Endothelial cell of umbilical vein (primary cell): Measurements from ENCODE around the gene NEDD4L. TPM values are rescaled to one million over a fixed set of nuclear protein-coding genes. Genes with fewer than 3 reads are reported as not detected.

Experiments
- BruUV-seq: library from RNA; stranded (reverse); fragments of 400-500 nt; replicated peaks from 2 replicates; lab custom pipeline; 2021; lab: Mats Ljungman, UMichigan
- CTCF ChIA-PET: fragments of 300-600, 350-600 bp; sonication (Branson Sonifier 250); formaldehyde crosslinking; loops from one replicate; lab custom pipeline; 2021; ENCODE audit warnings: antibody characterized with exemption, inconsistent platforms; lab: Charles Lee
- POLR2A ChIA-PET: fragments of 300-600, 350-600 bp; sonication (Branson Sonifier 250); formaldehyde crosslinking; loops from one replicate; lab custom pipeline; 2021; ENCODE audit warnings: antibody characterized with exemption, inconsistent platforms; lab: Charles Lee
- DNase-seq: peaks from one replicate; pipeline ENCODE4 v3.0.0-alpha.2; 2011; ENCODE audit warnings: low read depth, low spot score
- FAIRE-seq: peaks from 2 replicates; lab custom pipeline; 2011; peaks lifted over from hg19 to GRCh38; lab: Jason Lieb, UNC
- H2AFZ ChIP-seq: 2 replicates; pipeline ENCODE4 v1.6.0; 2012; ENCODE audit warnings: low read depth, low read length, control low read depth, inconsistent platforms
- H3K27ac ChIP-seq: 2 replicates; pipeline ENCODE4 v1.5.1; 2011; ENCODE audit warnings: low read depth, mild to moderate bottlenecking, control low read depth, low read length, moderate library complexity; ENCODE audit not compliant: insufficient read depth
- H3K27me3 ChIP-seq, 2 experiments: 2 replicates each; pipeline versions ENCODE4 v1.6.0 to v1.6.1; 2011; ENCODE audit warnings: low read length in 2 of 2, mixed read lengths in 1 of 2; ENCODE audit not compliant: control insufficient read depth in 2 of 2, insufficient read depth in 2 of 2
- H3K36me3 ChIP-seq, 2 experiments: 2 replicates in 1 of 2; 3 replicates in 1 of 2; pipeline ENCODE4 v1.5.1; 2011; ENCODE audit warnings: low read length in 2 of 2, mild to moderate bottlenecking in 1 of 2, moderate library complexity in 1 of 2; ENCODE audit not compliant: control insufficient read depth in 2 of 2, insufficient read depth in 2 of 2; ENCODE audit errors: extremely low read depth in 1 of 2
- H3K4me1 ChIP-seq: 3 replicates; pipeline ENCODE4 v1.5.1; 2011; ENCODE audit warnings: mild to moderate bottlenecking, low read length; ENCODE audit not compliant: control insufficient read depth, insufficient read depth; ENCODE audit errors: extremely low read depth
- H3K4me2 ChIP-seq: 2 replicates; pipeline ENCODE4 v1.6.1; 2011; ENCODE audit warnings: low read length, control low read depth, mixed read lengths; ENCODE audit not compliant: insufficient read depth
- H3K4me3 ChIP-seq, 3 experiments: fragments of 200-600 bp in 1 of 3; sonication (generic), shearing (Covaris generic) in 1 of 3; replicated peaks in 1 of 3; 2 replicates each; pipeline ENCODE4 v1.5.1; 2011 to 2016; ENCODE audit warnings: control low read depth in 3 of 3, low read length in 3 of 3, mild to moderate bottlenecking in 2 of 3, inconsistent platforms in 1 of 3, low read depth in 1 of 3, moderate library complexity in 1 of 3; ENCODE audit not compliant: insufficient read depth in 1 of 3
- H3K79me2 ChIP-seq: 2 replicates; pipeline ENCODE4 v1.6.0; 2012; ENCODE audit warnings: low read length, inconsistent platforms; ENCODE audit not compliant: control insufficient read depth, insufficient read depth
- H3K9ac ChIP-seq: replicated peaks from 2 replicates; pipeline ENCODE3; 2011; ENCODE audit warnings: low read length, control low read depth; ENCODE audit not compliant: insufficient read depth; ENCODE audit errors: extremely low read depth
- H3K9me1 ChIP-seq: replicated peaks from 3 replicates; pipeline ENCODE4 v1.6.0; 2011; ENCODE audit warnings: mild to moderate bottlenecking, low read length; ENCODE audit not compliant: control insufficient read depth, insufficient read depth; ENCODE audit errors: extremely low read depth
- H3K9me3 ChIP-seq: replicated peaks from 2 replicates; pipeline ENCODE4 v1.5.1; 2012; ENCODE audit warnings: low read length, inconsistent platforms; ENCODE audit not compliant: control insufficient read depth, insufficient read depth
- H4K20me1 ChIP-seq: replicated peaks from 2 replicates; pipeline ENCODE3; 2011; ENCODE audit warnings: mild to moderate bottlenecking, low read length; ENCODE audit not compliant: control insufficient read depth, insufficient read depth; ENCODE audit errors: extremely low read depth
- FOS ChIP-seq: IDR thresholded peaks from 2 replicates; pipeline ENCODE4 v1.6.1; 2011; ENCODE audit warnings: mild to moderate bottlenecking, low read length, moderate library complexity, borderline replicate concordance; ENCODE audit not compliant: insufficient read depth
- JUN ChIP-seq: IDR thresholded peaks from 2 replicates; pipeline ENCODE4 v1.6.1; 2011; ENCODE audit warnings: borderline replicate concordance, low read depth; ENCODE audit not compliant: insufficient read length, insufficient read depth
- MYC ChIP-seq: IDR thresholded peaks from one replicate; pipeline ENCODE4 v1.6.1; 2011; ENCODE audit warnings: mild to moderate bottlenecking, low read depth, low read length
- POLR2AphosphoS5 ChIP-seq: IDR thresholded peaks from 2 replicates; pipeline ENCODE4 v1.6.1; 2012; ENCODE audit warnings: low read depth, mild to moderate bottlenecking, control low read depth, low read length, moderate library complexity; ENCODE audit not compliant: insufficient read depth
- dilution Hi-C: fragments of 300-500 bp; cut with MboI; formaldehyde crosslinking; loops from one replicate; pipeline ENCODE4 v1.15.0; 2019; ENCODE audit warnings: low sequenced_read_pairs; ENCODE audit not compliant: extremely low pct_ligation_motif_present
- intact Hi-C: fragments of 100-400 bp; cut with micrococcal nuclease; formaldehyde crosslinking; loops from one replicate; pipeline ENCODE4 v1.10.0; 2022
- polyA plus RNA-seq, 4 experiments: library from polyadenylated mRNA; depleted of rRNA in 3 of 4; stranded (reverse) in 3 of 4; unstranded in 1 of 4; fragments of >200 nt; gene quantifications; 2 replicates each; pipeline versions ENCODE4 v1.2.1 to v1.2.3, GENCODE V29; 2011 to 2012; ENCODE audit warnings: missing spikeins in 1 of 4
- total RNA-seq: library from RNA; stranded (reverse); gene quantifications from 2 replicates; pipeline ENCODE4 v1.2.3, GENCODE V29; 2021
- TF ChIP-seq, protein P1 (sequence below): IDR thresholded peaks from 2 replicates; pipeline ENCODE4 v1.6.1; 2011; ENCODE audit not compliant: insufficient read depth, insufficient read length
- TF ChIP-seq, protein P2 (sequence below), 2 donors: IDR thresholded peaks; 1 replicate in 1 of 2; 2 replicates in 1 of 2; pipeline ENCODE4 v1.5.1; 2011; ENCODE audit warnings: low read length in 2 of 2, mild to moderate bottlenecking in 2 of 2, moderate library complexity in 2 of 2, control low read depth in 1 of 2, inconsistent platforms in 1 of 2, low read depth in 1 of 2; ENCODE audit not compliant: insufficient read depth in 1 of 2; ENCODE audit errors: extremely low read depth in 1 of 2

NEDD4L gene
- total and polyA plus RNA-seq, 2 donors (not counting 3 experiments of a cell fraction or from before 2014, with no cell fraction given) = 20.5 to 78.9 TPM

DNA sequence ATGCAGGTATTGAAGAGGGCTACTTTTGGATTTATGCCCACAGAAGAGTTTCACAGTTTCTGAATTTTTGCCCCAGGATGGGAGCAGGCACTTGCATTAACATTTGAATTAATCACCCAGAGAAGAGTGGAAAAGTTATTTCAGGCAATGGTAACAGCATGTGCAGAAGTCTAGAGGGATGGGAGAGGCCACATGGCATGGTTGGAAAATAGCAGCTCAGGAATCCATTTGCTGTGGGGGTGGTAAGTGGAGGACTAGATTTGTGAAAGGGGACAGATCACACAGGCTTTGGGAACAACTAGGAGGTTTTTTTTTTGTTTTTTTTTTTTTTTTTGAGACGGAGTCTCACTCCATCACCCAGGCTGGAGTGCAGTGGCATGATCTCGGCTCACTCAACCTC lies 65.2 kb downstream of the NEDD4L start:
- no peaks in the 10 kb centered on the region for H3K4me1 ChIP-seq
- no peak for DNase-seq
- intact Hi-C loops (no loop called here), dilution Hi-C loops (no loop called here)
- no peaks in the 10 kb centered on the region for H3K79me2 ChIP-seq
- H3K27me3 ChIP-seq = no peaks in the 10 kb centered on the region
- no peaks in the 10 kb centered on the region for H3K9me1 ChIP-seq
- CTCF ChIA-PET = interaction anchor here (1.1 to 1.8 kb wide), 4 partner anchors 10 to 150 kb away, joined by 3 to 14 read pairs (median 5); partner anchors contain the start of gene NEDD4L
- no peaks in the 10 kb centered on the region for H4K20me1 ChIP-seq
- no peak for FAIRE-seq
- TF ChIP-seq, protein P1, sequence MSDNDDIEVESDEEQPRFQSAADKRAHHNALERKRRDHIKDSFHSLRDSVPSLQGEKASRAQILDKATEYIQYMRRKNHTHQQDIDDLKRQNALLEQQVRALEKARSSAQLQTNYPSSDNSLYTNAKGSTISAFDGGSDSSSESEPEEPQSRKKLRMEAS = no peak
- TF ChIP-seq MYC = no peak
- no peak for TF ChIP-seq FOS
- no peak for TF ChIP-seq JUN
- TF ChIP-seq, protein P2, sequence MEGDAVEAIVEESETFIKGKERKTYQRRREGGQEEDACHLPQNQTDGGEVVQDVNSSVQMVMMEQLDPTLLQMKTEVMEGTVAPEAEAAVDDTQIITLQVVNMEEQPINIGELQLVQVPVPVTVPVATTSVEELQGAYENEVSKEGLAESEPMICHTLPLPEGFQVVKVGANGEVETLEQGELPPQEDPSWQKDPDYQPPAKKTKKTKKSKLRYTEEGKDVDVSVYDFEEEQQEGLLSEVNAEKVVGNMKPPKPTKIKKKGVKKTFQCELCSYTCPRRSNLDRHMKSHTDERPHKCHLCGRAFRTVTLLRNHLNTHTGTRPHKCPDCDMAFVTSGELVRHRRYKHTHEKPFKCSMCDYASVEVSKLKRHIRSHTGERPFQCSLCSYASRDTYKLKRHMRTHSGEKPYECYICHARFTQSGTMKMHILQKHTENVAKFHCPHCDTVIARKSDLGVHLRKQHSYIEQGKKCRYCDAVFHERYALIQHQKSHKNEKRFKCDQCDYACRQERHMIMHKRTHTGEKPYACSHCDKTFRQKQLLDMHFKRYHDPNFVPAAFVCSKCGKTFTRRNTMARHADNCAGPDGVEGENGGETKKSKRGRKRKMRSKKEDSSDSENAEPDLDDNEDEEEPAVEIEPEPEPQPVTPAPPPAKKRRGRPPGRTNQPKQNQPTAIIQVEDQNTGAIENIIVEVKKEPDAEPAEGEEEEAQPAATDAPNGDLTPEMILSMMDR (IDR thresholded peaks at IDR 0.05; ENCODE audit: extremely low read depth in 1 of 2, insufficient read depth in 1 of 2, low read depth in 1 of 2, low read length in 2 of 2) = no peak
- no peak for TF ChIP-seq POLR2AphosphoS5
- POLR2A ChIA-PET = no interaction called here
- no peak overlapping the region for H3K4me2 ChIP-seq
- H3K36me3 ChIP-seq = no peaks in the 10 kb centered on the region
- no peak overlapping the region for H3K9ac ChIP-seq
- H3K27ac ChIP-seq = no peak overlapping the region
- no peak overlapping the region for H2AFZ ChIP-seq
- H3K4me3 ChIP-seq = no peak overlapping the region
- H3K9me3 ChIP-seq = no peaks in the 10 kb centered on the region
- no TSS peak for BruUV-seq
